Common myeloid progenitor, CD34-positive (primary cell): ENCODE data around the gene WFDC9.
"Not testable (repeated sequence)": the region's sequence is repeated elsewhere in the genome, so short reads cannot be mapped to it uniquely, and the experiment has no call there.

Experiments
- CTCF ChIA-PET: fragments of 350-600 bp; sonication (Branson Sonifier 250); formaldehyde crosslinking; loops from one replicate; lab custom pipeline; 2021; ENCODE audit warnings: antibody characterized with exemption; lab: Charles Lee
- POLR2A ChIA-PET: fragments of 350-600 bp; sonication (Branson Sonifier 250); formaldehyde crosslinking; loops from one replicate; lab custom pipeline; 2021; ENCODE audit warnings: antibody characterized with exemption; lab: Charles Lee
- DNase-seq, 3 donors: peaks; one replicate each; pipeline versions ENCODE4 v3.0.0 to v3.0.0-alpha.2; 2013
- H3K27ac ChIP-seq, 2 experiments: 1 replicate in 1 of 2; 2 replicates in 1 of 2; pipeline ENCODE4 v1.7.0; 2013; ENCODE audit warnings: inconsistent platforms in 2 of 2, low read length in 2 of 2, mild to moderate bottlenecking in 2 of 2, low read depth in 1 of 2, moderate library complexity in 1 of 2; ENCODE audit not compliant: severe bottlenecking in 2 of 2, insufficient read depth in 1 of 2, poor library complexity in 1 of 2
- H3K27me3 ChIP-seq, 5 experiments: replicated peaks in 2 of 5; 1 replicate in 3 of 5; 2 replicates in 2 of 5; pipeline versions ENCODE4 v1.6.1 to v1.7.0; 2013; ENCODE audit warnings: low read length in 4 of 5, mild to moderate bottlenecking in 2 of 5, moderate library complexity in 2 of 5, inconsistent platforms in 1 of 5; ENCODE audit not compliant: insufficient read depth in 5 of 5, control insufficient read depth in 4 of 5
- H3K36me3 ChIP-seq, 4 experiments: 1 replicate in 2 of 4; 2 replicates in 2 of 4; pipeline versions ENCODE4 v1.6.1 to v1.7.0; 2013; ENCODE audit warnings: low read length in 3 of 4, control low read depth in 1 of 4, mild to moderate bottlenecking in 1 of 4; ENCODE audit not compliant: control insufficient read depth in 4 of 4, insufficient read depth in 4 of 4
- H3K4me1 ChIP-seq, 4 experiments: 1 replicate in 3 of 4; 2 replicates in 1 of 4; pipeline versions ENCODE4 v1.6.1 to v1.7.1; 2013; ENCODE audit warnings: low read length in 3 of 4, mild to moderate bottlenecking in 3 of 4, control low read depth in 1 of 4, inconsistent platforms in 1 of 4, moderate library complexity in 1 of 4; ENCODE audit not compliant: control insufficient read depth in 4 of 4, insufficient read depth in 4 of 4; ENCODE audit errors: control extremely low read depth in 1 of 4
- H3K4me3 ChIP-seq, 7 experiments: 1 replicate in 4 of 7; 2 replicates in 3 of 7; pipeline versions ENCODE4 v1.5.1 to v1.7.0; 2013; ENCODE audit warnings: mild to moderate bottlenecking in 7 of 7, low read length in 6 of 7, moderate library complexity in 6 of 7, inconsistent platforms in 2 of 7, low read depth in 2 of 7, control low read depth in 1 of 7; ENCODE audit not compliant: insufficient read depth in 4 of 7, control insufficient read depth in 1 of 7; ENCODE audit errors: extremely low read depth in 1 of 7
- H3K9me3 ChIP-seq, 5 experiments: 1 replicate in 4 of 5; 2 replicates in 1 of 5; pipeline versions ENCODE4 v1.6.1 to v1.7.1; 2013; ENCODE audit warnings: low read length in 4 of 5, mild to moderate bottlenecking in 2 of 5, inconsistent platforms in 1 of 5, low read depth in 1 of 5, moderate library complexity in 1 of 5; ENCODE audit not compliant: control insufficient read depth in 4 of 5, insufficient read depth in 2 of 5; ENCODE audit errors: control extremely low read depth in 1 of 5
- WGBS: methylation state at CpG from one replicate; pipeline ENCODE4 v1.1.5; 2013; ENCODE audit not compliant: insufficient coverage; 5-methylcytosine and 5-hydroxymethylcytosine counted together

The WFDC9 gene

GRCh38 chr20:45583502-45583901 is 47.6 kb downstream of the WFDC9 start:
- Histone ChIP-seq H3K27ac (no peak overlapping the region), H3K4me3 (no peak overlapping the region), H3K27me3 (peaks cover 2 to 11% (median 7%) of the 10 kb centered on the region in 5 experiments), H3K4me1 (no peaks in the 10 kb centered on the region), H3K36me3 (no peaks in the 10 kb centered on the region), H3K9me3 (peaks cover 0 to 4% (median 0%) of the 10 kb centered on the region in 5 experiments)
- no peak for DNase-seq
- ChIA-PET POLR2A (interaction anchor here (0.5 kb wide), 1 partner anchor 15 kb away, joined by 4 read pairs; no protein-coding TSS in a partner anchor), CTCF (no interaction called here)
- 100% methylated on average over 1 of the region's 3 CpGs for WGBS

GRCh38 chr20:45581702-45582101 is 49.4 kb downstream of the WFDC9 start:
- ChIA-PET POLR2A (no interaction called here), CTCF (no interaction called here)
- H3K36me3 ChIP-seq: no peaks in the 10 kb centered on the region
- peak in 2 of 3 donors; percentile 5 for DNase-seq
- H3K4me1 ChIP-seq: no peaks in the 10 kb centered on the region
- H3K9me3 ChIP-seq: no peaks in the 10 kb centered on the region
- H3K27ac ChIP-seq: no peak overlapping the region
- peaks cover 2 to 11% (median 7%) of the 10 kb centered on the region in 5 experiments for H3K27me3 ChIP-seq
- H3K4me3 ChIP-seq: no peak overlapping the region

GRCh38 chr20:45579184-45579583 is 51.9 kb downstream of the WFDC9 start, which contains the start of gene WFDC8:
WFDC8 (minus strand) TSS chr20:45579284; CDS start chr20:45579247, 37 bp downstream.
- Histone ChIP-seq H3K4me1 (no peaks in the 10 kb centered on the region), H3K4me3 (no peak within 1 kb of the TSS), H3K27ac (no peak within 1 kb of the TSS), H3K36me3 (no peaks in the 10 kb centered on the region), H3K27me3 (peaks cover 2 to 11% (median 7%) of the 10 kb centered on the region in 5 experiments), H3K9me3 (no peaks in the 10 kb centered on the region)
- WGBS: 86% methylated on average over 1 of the region's 4 CpGs
- DNase-seq: no peak
- CTCF ChIA-PET: interaction anchor here (1.0 kb wide), 1 partner anchor 17 kb away, joined by 3 read pairs; no protein-coding TSS in a partner anchor
- POLR2A ChIA-PET: no interaction called here

- Histone ChIP-seq H3K9me3 (no peaks in the 10 kb centered on the region), H3K27me3 (peaks cover 2 to 9% (median 7%) of the 10 kb centered on the region in 5 experiments), H3K4me1 (no peaks in the 10 kb centered on the region), H3K36me3 (no peaks in the 10 kb centered on the region), H3K4me3 (no peak overlapping the region), H3K27ac (no peak overlapping the region)
- no peak for DNase-seq
- CTCF ChIA-PET: no interaction called here
- POLR2A ChIA-PET: no interaction called here
- no CpG with 5 or more reads among the region's 1 CpG for WGBS
Observed at GRCh38 chr20:45578231-45578630, 52.9 kb downstream of the WFDC9 start.

GRCh38 chr20:45576995-45577394 is 54.1 kb downstream of the WFDC9 start:
- no CpG with 5 or more reads among the region's 2 CpGs for WGBS
- ChIA-PET POLR2A (no interaction called here), CTCF (no interaction called here)
- no peak for DNase-seq
- Histone ChIP-seq H3K27me3 (peaks cover 2 to 8% (median 7%) of the 10 kb centered on the region in 5 experiments), H3K36me3 (no peaks in the 10 kb centered on the region), H3K9me3 (no peaks in the 10 kb centered on the region), H3K27ac (no peak overlapping the region), H3K4me3 (no peak overlapping the region), H3K4me1 (no peaks in the 10 kb centered on the region)

- Histone ChIP-seq H3K9me3 (no peaks in the 10 kb centered on the region), H3K27ac (no peak overlapping the region), H3K4me1 (no peaks in the 10 kb centered on the region), H3K4me3 (no peak overlapping the region), H3K36me3 (no peaks in the 10 kb centered on the region), H3K27me3 (peaks cover under 1 to 10% (median 2%) of the 10 kb centered on the region in 5 experiments)
- no CpG with 5 or more reads among the region's 3 CpGs for WGBS
- ChIA-PET CTCF (no interaction called here), POLR2A (no interaction called here)
- DNase-seq: no peak
Observed at GRCh38 chr20:45575931-45576330, 55.2 kb downstream of the WFDC9 start.

- POLR2A ChIA-PET, H3K4me3 ChIP-seq, H3K27me3 ChIP-seq, H3K4me1 ChIP-seq, H3K36me3 ChIP-seq, DNase-seq, H3K27ac ChIP-seq, H3K9me3 ChIP-seq, CTCF ChIA-PET: not testable (repeated sequence)
- WGBS: no CpG with 5 or more reads among the region's 1 CpG
Observed at GRCh38 chr20:45569650-45570049, 61.4 kb downstream of the WFDC9 start.
